H1 (cell line): ENCODE data around the gene ATP1B3. TPM values are rescaled to one million over a fixed set of nuclear protein-coding genes. Genes with fewer than 3 reads are reported as not detected.

Source experiments
- BACH1 ChIP-seq: IDR thresholded peaks from 2 replicates; pipeline ENCODE4 v1.6.1; 2012; ENCODE audit warnings: low read length, improper control_type of control experiment
- BCL11A ChIP-seq, 2 experiments: IDR thresholded peaks; one replicate each; pipeline ENCODE4 v1.6.1; 2011; ENCODE audit warnings: low read depth in 2 of 2, low read length in 2 of 2, mild to moderate bottlenecking in 2 of 2
- CTBP2 ChIP-seq: IDR thresholded peaks from 2 replicates; pipeline ENCODE4 v1.7.0; 2011; ENCODE audit warnings: borderline replicate concordance, mild to moderate bottlenecking, moderate library complexity, mixed read lengths, low read length; ENCODE audit not compliant: insufficient read depth, insufficient read length
- POLR2AphosphoS5 ChIP-seq: IDR thresholded peaks from 2 replicates; pipeline ENCODE4 v1.6.1; 2011; ENCODE audit warnings: low read depth, low read length
- RAD21 ChIP-seq, 2 experiments: IDR thresholded peaks in 1 of 2; conservative IDR thresholded peaks in 1 of 2; 2 replicates each; pipeline ENCODE4 v1.6.1; 2011; ENCODE audit warnings: low read depth in 2 of 2, low read length in 2 of 2, improper control_type of control experiment in 1 of 2, inconsistent platforms in 1 of 2, mild to moderate bottlenecking in 1 of 2, moderate library complexity in 1 of 2
- RBBP5 ChIP-seq: IDR thresholded peaks from 2 replicates; pipeline ENCODE4 v1.7.1; 2012; ENCODE audit warnings: low read depth, mild to moderate bottlenecking, inconsistent platforms, low read length, moderate library complexity, borderline replicate concordance
- RXRA ChIP-seq: IDR thresholded peaks from 2 replicates; pipeline ENCODE4 v1.6.1; 2011; ENCODE audit warnings: low read depth, mild to moderate bottlenecking, low read length, moderate library complexity; ENCODE audit not compliant: insufficient read depth
- SIN3A ChIP-seq, 2 experiments: IDR thresholded peaks in 1 of 2; conservative IDR thresholded peaks in 1 of 2; 2 replicates each; pipeline ENCODE4 v1.6.1; 2011 to 2012; ENCODE audit warnings: low read length in 2 of 2, improper control_type of control experiment in 1 of 2, low read depth in 1 of 2, mild to moderate bottlenecking in 1 of 2
- polyA plus RNA-seq, 7 experiments: library from polyadenylated mRNA; depleted of rRNA in 3 of 7; stranded (reverse) in 5 of 7; unstranded in 2 of 7; fragments of >200 nt in 5 of 7; fragments of 200-250 nt in 2 of 7; gene quantifications; 1 replicate in 5 of 7; 2 replicates in 1 of 7; 4 replicates in 1 of 7; pipeline versions ENCODE4 v1.2.1 to v1.2.3, GENCODE V29; 2011 to 2013; ENCODE audit warnings: missing spikeins in 2 of 7, mixed read lengths in 2 of 7
- total RNA-seq: library from RNA; stranded (reverse); fragmentation: NEBNext Ultra II Directional; extraction: Animal tissue kit (Norgen Biotek cat#: 25700); gene quantifications from 2 replicates; pipeline ENCODE4 v1.2.1, GENCODE V29; 2021

ATP1B3 gene
- total and polyA plus RNA-seq, 2 of the 8 experiments (the other 6 are each of a cell fraction or from before 2014, with no cell fraction given) = 233 to 342 TPM

- TF ChIP-seq BCL11A (IDR thresholded peaks at IDR 0.05; ENCODE audit: low read depth in 2 of 2, low read length in 2 of 2) (no peak), POLR2AphosphoS5 (no peak), CTBP2 (no peak), SIN3A (conservative IDR thresholded peaks at IDR 0.05 in 1 of 2, IDR thresholded peaks at IDR 0.05 in 1 of 2; ENCODE audit: low read depth in 1 of 2, low read length in 2 of 2) (no peak), BACH1 (no peak), RBBP5 (no peak), RXRA (no peak), RAD21 (IDR thresholded peaks at IDR 0.05 in 1 of 2, conservative IDR thresholded peaks at IDR 0.05 in 1 of 2; ENCODE audit: low read depth in 2 of 2, low read length in 2 of 2) (no peak)
Observed at GRCh38 chr3:141938011-141938500, 61.6 kb downstream of the ATP1B3 start (continued).
